Hematopoietic multipotent progenitor cell treated with erythropoietin and hydrocortisone succinate and interleukin-3 and kit ligand, for 4 days (in vitro differentiated cells): ENCODE measurements around the gene DNAL1.
"Not testable (repeated sequence)": the region's sequence is repeated elsewhere in the genome, so short reads cannot be mapped to it uniquely, and the experiment has no call there.

ENCODE experiments used
- DNase-seq: peaks from one replicate; pipeline ENCODE4 v3.0.0-alpha.2; 2015

The DNAL1 gene

GRCh38 chr14:73644531-73645247 lies at the start of gene DNAL1:
TSS of gene DNAL1 (plus strand) at chr14:73644986. CDS start at chr14:73645040, 54 bp downstream.
- peak; percentile 97 for DNase-seq

GRCh38 chr14:73599499-73599898 lies 45.3 kb upstream of the DNAL1 start:
- DNase-seq, result no peak

- DNase-seq, result no peak
These were observed 41.8 kb upstream of the DNAL1 start for GRCh38 chr14:73602994-73603393.

- DNase-seq, result no peak
These were observed 38.5 kb upstream of the DNAL1 start for GRCh38 chr14:73606271-73606670.

- no peak for DNase-seq
These were observed 37.5 kb upstream of the DNAL1 start for GRCh38 chr14:73607241-73607640.

- DNase-seq, result no peak
These were observed 34.1 kb upstream of the DNAL1 start for GRCh38 chr14:73610687-73611086.

- DNase-seq, result peak; percentile 91
These were observed 32.3 kb upstream of the DNAL1 start, which contains the start of gene ACOT6 for GRCh38 chr14:73612339-73613045. TSS of gene ACOT6 (plus strand) at chr14:73612517. CDS start at chr14:73612572, 55 bp downstream.

GRCh38 chr14:73613046-73613383 lies 31.8 kb upstream of the DNAL1 start:
- peak; percentile 31 for DNase-seq

GRCh38 chr14:73613419-73613963 lies 31.3 kb upstream of the DNAL1 start:
- peak; percentile 43 for DNase-seq

- DNase-seq, result no peak
These were observed 28.0 kb upstream of the DNAL1 start for GRCh38 chr14:73616831-73617230.

GRCh38 chr14:73619524-73619923 lies 25.3 kb upstream of the DNAL1 start:
- no peak for DNase-seq

- no peak for DNase-seq
These were observed 24.5 kb upstream of the DNAL1 start for GRCh38 chr14:73620268-73620667.

GRCh38 chr14:73623504-73624054 lies 21.2 kb upstream of the DNAL1 start:
- DNase-seq, result no peak

GRCh38 chr14:73625706-73626105 lies 19.1 kb upstream of the DNAL1 start:
- DNase-seq, result no peak

- DNase-seq, result no peak
These were observed 17.6 kb upstream of the DNAL1 start for GRCh38 chr14:73627151-73627558.

- DNase-seq, result peak; percentile 65
These were observed 14.6 kb upstream of the DNAL1 start for GRCh38 chr14:73630009-73630780.

GRCh38 chr14:73633116-73634010 lies 11.4 kb upstream of the DNAL1 start:
- DNase-seq, result peak; percentile 89

- no peak for DNase-seq
These were observed 10.6 kb upstream of the DNAL1 start for GRCh38 chr14:73634011-73634833.

GRCh38 chr14:73636355-73636754 lies 8.4 kb upstream of the DNAL1 start:
- DNase-seq, result not testable (repeated sequence)

- DNase-seq, result no peak
These were observed 7.0 kb upstream of the DNAL1 start for GRCh38 chr14:73637830-73638229.

GRCh38 chr14:73640796-73641365 lies 3.9 kb upstream of the DNAL1 start:
- no peak for DNase-seq
